A549 (cell line): ENCODE measurements around the gene GAL3ST3. TPM values are rescaled to one million over a fixed set of nuclear protein-coding genes. Genes with fewer than 3 reads are reported as not detected.

Experiments used
- ATAC-seq, 2 experiments: fragments of 200-7000 bp in 1 of 2; fragments of >200 bp in 1 of 2; cut with Nextera tagmentation in 1 of 2; cut with Tn5 transposase in 1 of 2; 3 replicates each; pipeline versions ENCODE4 v1.8.0 to v1.9.1; 2018 to 2020; ENCODE audit warnings: mild to moderate bottlenecking in 1 of 2, moderate library complexity in 1 of 2
- CTCF ChIA-PET: fragments of 300-600 bp; sonication (Branson Sonifier 250); formaldehyde crosslinking; extraction: SDS; loops from one replicate; lab custom pipeline; 2021; ENCODE audit warnings: antibody characterized with exemption, inconsistent platforms; lab: Yijun Ruan, JAX
- POLR2A ChIA-PET: fragments of 350-600 bp; formaldehyde crosslinking; extraction: SDS; loops from one replicate; lab custom pipeline; 2021; ENCODE audit warnings: antibody characterized with exemption, inconsistent platforms; lab: Yijun Ruan, JAX
- DNase-seq, 2 experiments: peaks; one replicate each; pipeline versions ENCODE4 v3.0.0 to v3.0.0-alpha.2; 2011 to 2016; ENCODE audit warnings: low read depth in 1 of 2, low spot score in 1 of 2
- FAIRE-seq: peaks from 2 replicates; lab custom pipeline; 2011; peaks lifted over from hg19 to GRCh38; lab: Jason Lieb, UNC
- H3K27ac ChIP-seq, 2 experiments: fragments of >200 bp; sonication (Bioruptor Twin); formaldehyde crosslinking; 3 replicates each; pipeline ENCODE4 v1.5.1; 2016 to 2017
- H3K4me1 ChIP-seq: fragments of >200 bp; sonication (Bioruptor Twin); formaldehyde crosslinking; 3 replicates; pipeline ENCODE4 v1.6.1; 2016
- H3K4me2 ChIP-seq: fragments of >200 bp; sonication (Bioruptor Twin); formaldehyde crosslinking; 3 replicates; pipeline ENCODE4 v1.6.1; 2016
- H3K4me3 ChIP-seq: fragments of >200 bp; sonication (Bioruptor Twin); formaldehyde crosslinking; 3 replicates; pipeline ENCODE4 v1.5.1; 2016
- H3K9me3 ChIP-seq: fragments of >200 bp; sonication (Bioruptor Twin); formaldehyde crosslinking; 3 replicates; pipeline ENCODE4 v1.6.1; 2016
- CBX2 ChIP-seq: fragments of 200-600 bp; sonication (generic); IDR thresholded peaks from 2 replicates; pipeline ENCODE4 v1.6.1; 2016; ENCODE audit warnings: low read depth, mild to moderate bottlenecking, borderline replicate concordance
- E2F6 ChIP-seq: IDR thresholded peaks from 2 replicates; pipeline ENCODE4 v1.6.1; 2012; ENCODE audit warnings: low read depth, borderline replicate concordance
- EHF ChIP-seq: fragments of 250-450 bp; sonication (Bioruptor Pico); IDR thresholded peaks from 2 replicates; pipeline ENCODE4 v1.5.0; 2020; ENCODE audit warnings: mild to moderate bottlenecking
- EHMT2 ChIP-seq: fragments of 200-600 bp; sonication (generic); IDR thresholded peaks from 2 replicates; pipeline ENCODE4 v1.6.1; 2016; ENCODE audit warnings: antibody characterized with exemption, low read depth, mild to moderate bottlenecking, moderate library complexity
- FOXS1 ChIP-seq: fragments of 250-450 bp; sonication (Bioruptor Pico); IDR thresholded peaks from 2 replicates; pipeline ENCODE4 v1.5.0; 2020; ENCODE audit warnings: mild to moderate bottlenecking, moderate library complexity
- GATA3 ChIP-seq: IDR thresholded peaks from 2 replicates; pipeline ENCODE4 v1.6.1; 2012; ENCODE audit warnings: borderline replicate concordance
- HDAC2 ChIP-seq: fragments of 200-600 bp; sonication (generic); IDR thresholded peaks from 2 replicates; pipeline ENCODE4 v1.6.1; 2016
- HEYL ChIP-seq: fragments of 250-450 bp; sonication (Bioruptor Pico); IDR thresholded peaks from 2 replicates; pipeline ENCODE4 v1.8.0; 2021; ENCODE audit warnings: mild to moderate bottlenecking, moderate library complexity
- JUN ChIP-seq, 2 experiments: fragments of >200 bp; sonication (Bioruptor Twin); formaldehyde crosslinking; IDR thresholded peaks; 2 replicates in 1 of 2; 3 replicates in 1 of 2; pipeline ENCODE4 v1.6.1; 2016 to 2017
- MAZ ChIP-seq: fragments of 150-350 bp; IDR thresholded peaks from 2 replicates; pipeline ENCODE4 v1.6.1; 2014; ENCODE audit warnings: antibody characterized with exemption, low read depth, low read length, borderline replicate concordance
- NFE2L2 ChIP-seq: fragments of 150-350 bp; conservative IDR thresholded peaks from 2 replicates; pipeline ENCODE4 v1.6.1; 2014; ENCODE audit warnings: low read length
- PBX3 ChIP-seq: IDR thresholded peaks from 2 replicates; pipeline ENCODE4 v1.6.1; 2012
- POLR2AphosphoS2 ChIP-seq: conservative IDR thresholded peaks from 2 replicates; pipeline ENCODE4 v1.6.1; 2012; ENCODE audit warnings: low read length, improper control_type of control experiment, inconsistent platforms
- RNF2 ChIP-seq: fragments of 200-600 bp; sonication (generic); IDR thresholded peaks from 2 replicates; pipeline ENCODE4 v1.6.1; 2016; ENCODE audit warnings: low read depth, mild to moderate bottlenecking, antibody characterized with exemption, moderate library complexity, borderline replicate concordance
- ZC3H11A ChIP-seq: fragments of 450-650 bp; IDR thresholded peaks from 2 replicates; pipeline ENCODE4 v1.6.1; 2014; ENCODE audit warnings: antibody characterized with exemption, mild to moderate bottlenecking
- WGBS: methylation state at CpG from one replicate; pipeline ENCODE4 v1.1.6; 2017; ENCODE audit errors: missing lambda C conversion rate; 5-methylcytosine and 5-hydroxymethylcytosine counted together
- polyA plus RNA-seq, 4 experiments: library from polyadenylated mRNA; depleted of rRNA in 3 of 4; stranded (reverse); fragments of >200 nt; fragmentation: RNase III in 1 of 4; extraction: RNeasy Plus Mini Kit Qiagen cat#74134 plus additional on column Dnase treatment in 1 of 4; gene quantifications; 2 replicates in 3 of 4; 3 replicates in 1 of 4; pipeline ENCODE4 v1.2.3, GENCODE V29; 2011 to 2017
- TF ChIP-seq, protein P1 (sequence below): fragments of 250-450 bp; sonication (Bioruptor Pico); IDR thresholded peaks from 2 replicates; pipeline ENCODE4 v1.5.0; 2021; ENCODE audit warnings: mild to moderate bottlenecking, moderate library complexity, borderline replicate concordance
- TF ChIP-seq, protein P2 (sequence below): fragments of >200 bp; sonication (Bioruptor Twin); formaldehyde crosslinking; IDR thresholded peaks from 3 replicates; pipeline ENCODE4 v1.5.1; 2016
- TF ChIP-seq, protein P3 (sequence below): fragments of 200-600 bp; sonication (generic); IDR thresholded peaks from 2 replicates; pipeline ENCODE4 v1.6.1; 2016; ENCODE audit warnings: antibody characterized with exemption, mild to moderate bottlenecking, moderate library complexity

Gene GAL3ST3
- polyA plus RNA-seq, 2 of the 4 experiments (the other 2 are of a cell fraction), result not detected

DNA sequence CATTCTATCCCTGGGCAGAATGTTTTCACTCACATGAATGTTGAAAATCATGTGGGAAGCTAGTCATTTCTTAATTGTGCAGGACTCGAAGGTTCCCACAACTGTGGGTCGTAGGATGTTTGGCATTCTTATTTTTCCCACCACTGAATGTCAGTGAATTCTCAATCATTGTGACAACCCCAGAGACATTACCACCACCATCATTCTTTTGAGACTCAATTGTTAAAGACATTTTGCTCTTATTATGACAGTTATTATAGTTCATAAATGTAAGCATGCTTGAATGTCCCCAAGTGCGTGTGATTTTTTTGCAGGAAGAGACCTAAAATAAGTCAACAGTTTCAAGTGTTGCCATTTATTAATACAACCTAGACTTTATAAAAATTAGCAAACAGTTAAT, 40.1 kb upstream of the GAL3ST3 start:
- H3K27ac ChIP-seq, result no peak overlapping the region
- H3K9me3 ChIP-seq, result no peaks in the 10 kb centered on the region
- TF ChIP-seq HDAC2 (no peak), EHMT2 (no peak), POLR2AphosphoS2 (no peak), NFE2L2 (no peak), FOXS1 (no peak), RNF2 (no peak), EHF (CRISPR knock-in tag) (no peak), CBX2 (no peak), ZC3H11A (no peak), MAZ (no peak), E2F6 (no peak), JUN (IDR thresholded peaks at IDR 0.05) (no peak)
- TF ChIP-seq, protein P1, sequence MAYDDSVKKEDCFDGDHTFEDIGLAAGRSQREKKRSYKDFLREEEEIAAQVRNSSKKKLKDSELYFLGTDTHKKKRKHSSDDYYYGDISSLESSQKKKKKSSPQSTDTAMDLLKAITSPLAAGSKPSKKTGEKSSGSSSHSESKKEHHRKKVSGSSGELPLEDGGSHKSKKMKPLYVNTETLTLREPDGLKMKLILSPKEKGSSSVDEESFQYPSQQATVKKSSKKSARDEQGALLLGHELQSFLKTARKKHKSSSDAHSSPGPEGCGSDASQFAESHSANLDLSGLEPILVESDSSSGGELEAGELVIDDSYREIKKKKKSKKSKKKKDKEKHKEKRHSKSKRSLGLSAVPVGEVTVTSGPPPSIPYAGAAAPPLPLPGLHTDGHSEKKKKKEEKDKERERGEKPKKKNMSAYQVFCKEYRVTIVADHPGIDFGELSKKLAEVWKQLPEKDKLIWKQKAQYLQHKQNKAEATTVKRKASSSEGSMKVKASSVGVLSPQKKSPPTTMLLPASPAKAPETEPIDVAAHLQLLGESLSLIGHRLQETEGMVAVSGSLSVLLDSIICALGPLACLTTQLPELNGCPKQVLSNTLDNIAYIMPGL (CRISPR knock-in tag), result no peak
- TF ChIP-seq, protein P2, sequence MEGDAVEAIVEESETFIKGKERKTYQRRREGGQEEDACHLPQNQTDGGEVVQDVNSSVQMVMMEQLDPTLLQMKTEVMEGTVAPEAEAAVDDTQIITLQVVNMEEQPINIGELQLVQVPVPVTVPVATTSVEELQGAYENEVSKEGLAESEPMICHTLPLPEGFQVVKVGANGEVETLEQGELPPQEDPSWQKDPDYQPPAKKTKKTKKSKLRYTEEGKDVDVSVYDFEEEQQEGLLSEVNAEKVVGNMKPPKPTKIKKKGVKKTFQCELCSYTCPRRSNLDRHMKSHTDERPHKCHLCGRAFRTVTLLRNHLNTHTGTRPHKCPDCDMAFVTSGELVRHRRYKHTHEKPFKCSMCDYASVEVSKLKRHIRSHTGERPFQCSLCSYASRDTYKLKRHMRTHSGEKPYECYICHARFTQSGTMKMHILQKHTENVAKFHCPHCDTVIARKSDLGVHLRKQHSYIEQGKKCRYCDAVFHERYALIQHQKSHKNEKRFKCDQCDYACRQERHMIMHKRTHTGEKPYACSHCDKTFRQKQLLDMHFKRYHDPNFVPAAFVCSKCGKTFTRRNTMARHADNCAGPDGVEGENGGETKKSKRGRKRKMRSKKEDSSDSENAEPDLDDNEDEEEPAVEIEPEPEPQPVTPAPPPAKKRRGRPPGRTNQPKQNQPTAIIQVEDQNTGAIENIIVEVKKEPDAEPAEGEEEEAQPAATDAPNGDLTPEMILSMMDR, result no peak
- WGBS, result 89% methylated on average over 3 of the region's 3 CpGs
- ATAC-seq (no peak), DNase-seq (no peak), FAIRE-seq (no peak)
- H3K4me1 ChIP-seq, result peaks cover 22% of the 10 kb centered on the region
- POLR2A ChIA-PET, result no interaction called here
- CTCF ChIA-PET, result interaction anchor here (2.5 kb wide), 1 partner anchor 13 kb away, joined by 5 read pairs; no protein-coding TSS in a partner anchor
- no peak overlapping the region for H3K4me3 ChIP-seq
- H3K4me2 ChIP-seq, result no peak overlapping the region

DNA sequence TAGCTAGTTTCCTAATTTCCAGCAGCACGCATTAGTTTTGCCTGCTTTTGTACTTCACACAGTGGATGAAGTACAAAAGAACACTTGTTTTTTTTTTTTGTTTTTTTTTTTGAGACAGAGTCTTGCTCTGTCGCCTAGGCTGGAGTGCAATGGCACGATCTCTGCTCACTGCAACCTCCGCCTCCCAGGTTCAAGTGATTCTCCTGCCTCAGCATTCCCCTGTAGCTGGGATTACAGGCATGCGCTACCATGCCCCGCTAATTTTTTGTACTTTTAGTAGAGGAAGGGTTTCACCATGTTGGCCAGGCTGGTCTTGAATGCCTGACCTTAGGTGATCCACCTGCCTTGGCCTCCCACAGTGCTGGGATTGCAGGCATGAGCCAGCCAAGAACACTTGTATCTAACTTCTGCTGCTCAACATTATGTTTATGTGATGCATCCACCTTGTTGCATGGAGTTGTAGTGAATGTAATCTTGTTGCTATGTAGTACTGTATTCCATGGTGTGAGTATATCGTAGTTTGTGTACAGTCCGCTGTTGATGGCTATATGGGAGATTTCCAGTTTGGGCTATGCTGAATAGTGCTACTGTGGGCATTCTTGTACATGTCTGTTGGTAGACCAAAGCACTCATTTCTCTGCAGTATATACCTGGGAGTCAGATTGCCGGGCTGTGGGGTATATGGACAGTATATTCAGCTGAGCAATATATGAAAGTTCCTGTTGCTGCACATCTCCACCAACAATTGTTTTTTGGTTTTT, 38.4 kb upstream of the GAL3ST3 start:
- H3K4me2 ChIP-seq, result no peak overlapping the region
- DNase-seq (no peak), FAIRE-seq (no peak), ATAC-seq (peak in 1 of 2 experiments; percentile 28; a peak in 2 of 6 replicates)
- TF ChIP-seq, protein P3, sequence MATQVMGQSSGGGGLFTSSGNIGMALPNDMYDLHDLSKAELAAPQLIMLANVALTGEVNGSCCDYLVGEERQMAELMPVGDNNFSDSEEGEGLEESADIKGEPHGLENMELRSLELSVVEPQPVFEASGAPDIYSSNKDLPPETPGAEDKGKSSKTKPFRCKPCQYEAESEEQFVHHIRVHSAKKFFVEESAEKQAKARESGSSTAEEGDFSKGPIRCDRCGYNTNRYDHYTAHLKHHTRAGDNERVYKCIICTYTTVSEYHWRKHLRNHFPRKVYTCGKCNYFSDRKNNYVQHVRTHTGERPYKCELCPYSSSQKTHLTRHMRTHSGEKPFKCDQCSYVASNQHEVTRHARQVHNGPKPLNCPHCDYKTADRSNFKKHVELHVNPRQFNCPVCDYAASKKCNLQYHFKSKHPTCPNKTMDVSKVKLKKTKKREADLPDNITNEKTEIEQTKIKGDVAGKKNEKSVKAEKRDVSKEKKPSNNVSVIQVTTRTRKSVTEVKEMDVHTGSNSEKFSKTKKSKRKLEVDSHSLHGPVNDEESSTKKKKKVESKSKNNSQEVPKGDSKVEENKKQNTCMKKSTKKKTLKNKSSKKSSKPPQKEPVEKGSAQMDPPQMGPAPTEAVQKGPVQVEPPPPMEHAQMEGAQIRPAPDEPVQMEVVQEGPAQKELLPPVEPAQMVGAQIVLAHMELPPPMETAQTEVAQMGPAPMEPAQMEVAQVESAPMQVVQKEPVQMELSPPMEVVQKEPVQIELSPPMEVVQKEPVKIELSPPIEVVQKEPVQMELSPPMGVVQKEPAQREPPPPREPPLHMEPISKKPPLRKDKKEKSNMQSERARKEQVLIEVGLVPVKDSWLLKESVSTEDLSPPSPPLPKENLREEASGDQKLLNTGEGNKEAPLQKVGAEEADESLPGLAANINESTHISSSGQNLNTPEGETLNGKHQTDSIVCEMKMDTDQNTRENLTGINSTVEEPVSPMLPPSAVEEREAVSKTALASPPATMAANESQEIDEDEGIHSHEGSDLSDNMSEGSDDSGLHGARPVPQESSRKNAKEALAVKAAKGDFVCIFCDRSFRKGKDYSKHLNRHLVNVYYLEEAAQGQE, result no peak
- TF ChIP-seq HEYL (no peak), PBX3 (no peak), GATA3 (no peak)
- peaks cover 39% of the 10 kb centered on the region for H3K4me1 ChIP-seq
- no peak overlapping the region for H3K27ac ChIP-seq
- H3K4me3 ChIP-seq, result no peak overlapping the region
- 95% methylated on average over 9 of the region's 9 CpGs for WGBS
- no peaks in the 10 kb centered on the region for H3K9me3 ChIP-seq
- ChIA-PET CTCF (interaction anchor here (0.6 to 1.9 kb wide), 4 partner anchors 16 to 92 kb away, joined by 3 to 4 read pairs (median 4); no protein-coding TSS in a partner anchor), POLR2A (no interaction called here)
